ENCODE measurements around the gene KRABD2.

The KRABD2 gene

DNA sequence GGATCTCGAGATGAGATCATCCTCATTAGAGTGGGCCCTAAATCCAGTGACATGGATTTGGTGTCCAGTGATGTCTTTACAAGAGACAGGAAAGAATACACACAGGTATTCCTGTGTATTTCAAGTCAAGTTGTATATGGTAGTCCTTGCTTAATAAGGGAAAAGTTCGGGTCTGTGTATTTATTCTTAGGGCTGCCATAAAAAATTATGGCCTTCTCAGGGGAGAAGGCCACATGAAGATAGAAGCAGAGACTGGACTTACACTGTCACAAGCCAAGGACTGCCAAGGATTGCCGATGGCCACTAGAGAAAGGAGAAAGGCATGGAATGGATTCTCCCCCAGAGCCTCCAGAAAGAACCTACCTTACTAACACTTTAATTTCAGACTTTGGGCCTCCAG is 8.3 kb downstream of the KRABD2 start:
- DNase-seq (ENCODE audit: low read depth in 4 of 6, low spot score in 6 of 6): no peak
- H3K27me3 ChIP-seq (ENCODE audit: control insufficient read depth, insufficient read depth, low read length): no peaks in the 10 kb centered on the region
- 90% methylated on average over 2 of the region's 3 CpGs for WGBS (ENCODE audit: insufficient coverage)
- no peak overlapping the region for H3K27ac ChIP-seq (ENCODE audit: low read depth, low read length)
- peaks cover 33% of the 10 kb centered on the region for H3K36me3 ChIP-seq (ENCODE audit: control insufficient read depth, insufficient read depth, low read length)
- H3K9me3 ChIP-seq (ENCODE audit: control insufficient read depth, insufficient read depth, low read length): no peaks in the 10 kb centered on the region
- H3K4me1 ChIP-seq (ENCODE audit: control insufficient read depth, insufficient read depth, low read length): no peaks in the 10 kb centered on the region
- no peak overlapping the region for H3K4me3 ChIP-seq (ENCODE audit: low read depth, low read length)

DNA sequence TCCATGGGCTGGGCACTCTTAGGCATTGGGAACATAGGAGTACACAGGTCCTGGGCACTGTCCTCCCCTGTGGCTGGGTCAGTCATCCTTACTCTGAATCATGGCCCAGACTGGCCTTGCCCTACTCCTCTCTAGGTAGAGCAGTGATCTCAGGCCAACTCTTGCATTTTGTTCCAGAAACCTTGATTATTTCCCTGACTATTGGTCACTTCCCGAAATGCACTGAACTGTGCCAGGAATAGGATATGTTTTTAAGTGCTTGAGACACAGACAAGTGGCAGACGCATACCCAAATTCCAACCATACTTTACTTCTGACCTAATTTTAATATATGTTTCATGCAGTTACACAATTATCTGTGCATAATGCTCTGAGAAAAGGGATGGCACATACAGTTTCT is 10.3 kb downstream of the KRABD2 start:
- Histone ChIP-seq H3K27me3 (ENCODE audit: control insufficient read depth, insufficient read depth, low read length) (no peaks in the 10 kb centered on the region), H3K9me3 (ENCODE audit: control insufficient read depth, insufficient read depth, low read length) (no peaks in the 10 kb centered on the region), H3K27ac (ENCODE audit: low read depth, low read length) (no peak overlapping the region), H3K4me1 (ENCODE audit: control insufficient read depth, insufficient read depth, low read length) (peaks cover 2% of the 10 kb centered on the region), H3K4me3 (ENCODE audit: low read depth, low read length) (no peak overlapping the region), H3K36me3 (ENCODE audit: control insufficient read depth, insufficient read depth, low read length) (peaks cover 30% of the 10 kb centered on the region)
- DNase-seq (ENCODE audit: low read depth in 4 of 6, low spot score in 6 of 6): no peak
- WGBS (ENCODE audit: insufficient coverage): no CpG with 5 or more reads among the region's 2 CpGs

DNA sequence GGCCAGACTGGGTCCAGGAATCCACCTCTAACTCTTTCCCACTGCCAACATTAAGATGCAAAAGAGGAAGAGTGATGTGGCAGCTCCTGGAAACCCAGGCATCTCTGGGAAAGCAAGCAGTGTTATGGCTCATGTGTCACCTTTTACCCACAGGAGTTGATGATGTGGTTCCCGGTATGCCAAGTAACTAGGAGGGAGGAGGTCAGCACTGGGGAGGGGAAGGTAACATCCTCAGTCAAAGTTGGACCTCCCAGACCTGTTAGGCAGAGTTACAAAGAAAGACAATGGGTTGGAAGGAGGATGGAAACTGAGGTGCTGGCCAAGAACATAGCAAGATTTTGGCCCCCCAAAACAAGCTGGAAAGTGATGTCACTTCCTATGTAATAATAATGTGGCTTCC is 11.4 kb downstream of the KRABD2 start:
- DNase-seq (ENCODE audit: low read depth in 4 of 6, low spot score in 6 of 6): no peak
- H3K36me3 ChIP-seq (ENCODE audit: control insufficient read depth, insufficient read depth, low read length): peaks cover 30% of the 10 kb centered on the region
- no peak overlapping the region for H3K4me3 ChIP-seq (ENCODE audit: low read depth, low read length)
- WGBS (ENCODE audit: insufficient coverage): 88% methylated on average over 1 of the region's 1 CpG
- H3K4me1 ChIP-seq (ENCODE audit: control insufficient read depth, insufficient read depth, low read length): peaks cover 2% of the 10 kb centered on the region
- no peak overlapping the region for H3K27ac ChIP-seq (ENCODE audit: low read depth, low read length)
- no peaks in the 10 kb centered on the region for H3K27me3 ChIP-seq (ENCODE audit: control insufficient read depth, insufficient read depth, low read length)
- no peaks in the 10 kb centered on the region for H3K9me3 ChIP-seq (ENCODE audit: control insufficient read depth, insufficient read depth, low read length)

DNA sequence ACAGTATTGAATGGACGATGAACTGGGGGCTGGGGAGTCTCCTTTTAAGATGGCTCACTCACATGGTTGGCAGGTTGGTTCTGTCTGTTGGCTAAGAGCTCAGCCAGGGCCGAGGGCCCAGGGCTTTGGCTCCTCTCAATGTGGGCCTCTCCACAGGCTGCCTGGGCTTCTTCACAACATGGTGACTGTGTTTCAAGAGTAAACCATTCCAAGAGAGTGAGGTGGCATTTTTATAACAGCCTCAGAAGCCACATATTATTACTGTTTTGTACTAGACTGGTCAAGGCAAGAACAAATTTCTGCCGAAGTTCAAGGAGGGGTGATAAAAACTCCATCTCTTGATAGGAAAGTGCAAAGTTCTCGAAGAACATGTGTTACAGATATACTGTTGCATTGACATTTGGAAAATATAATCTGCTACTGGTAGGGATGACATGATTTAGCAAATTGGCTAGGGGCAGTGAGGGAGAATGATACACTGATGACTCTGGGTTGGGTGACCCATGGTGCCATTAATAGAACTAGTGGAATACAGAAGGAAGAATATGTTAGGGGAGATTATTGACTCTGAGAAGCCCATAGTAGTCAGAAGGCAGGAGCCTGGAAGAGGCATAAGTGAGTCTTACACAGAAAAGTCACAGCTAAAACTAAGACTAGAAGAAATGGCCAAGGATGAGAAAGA is 13.7 kb downstream of the KRABD2 start:
- 87% methylated on average over 3 of the region's 4 CpGs for WGBS (ENCODE audit: insufficient coverage)

DNA sequence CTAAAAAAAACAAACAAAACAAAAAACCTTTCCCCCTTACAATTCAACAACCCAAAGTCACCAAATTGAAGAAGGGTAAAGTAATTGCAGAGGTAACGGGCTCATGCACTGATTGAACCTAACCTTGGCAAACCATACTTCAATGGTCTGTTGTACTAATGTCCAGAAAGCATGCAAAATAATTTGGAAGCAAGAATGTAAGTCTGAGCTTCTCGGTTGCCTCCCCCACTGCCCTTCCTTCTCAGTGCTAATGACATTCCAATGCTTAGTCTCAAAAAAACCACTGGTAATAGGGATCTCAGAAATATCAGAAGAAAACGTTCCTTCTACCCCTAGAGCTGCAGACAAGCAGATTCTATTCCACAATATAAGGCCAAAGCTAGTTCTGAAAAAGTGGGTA is 15.8 kb downstream of the KRABD2 start:
- peaks cover 13% of the 10 kb centered on the region for H3K36me3 ChIP-seq (ENCODE audit: control insufficient read depth, insufficient read depth, low read length)
- H3K27ac ChIP-seq (ENCODE audit: low read depth, low read length): peak overlapping the region; percentile 47
- no peaks in the 10 kb centered on the region for H3K9me3 ChIP-seq (ENCODE audit: control insufficient read depth, insufficient read depth, low read length)
- H3K4me3 ChIP-seq (ENCODE audit: low read depth, low read length): no peak overlapping the region
- no CpG with 5 or more reads among the region's 3 CpGs for WGBS (ENCODE audit: insufficient coverage)
- DNase-seq (ENCODE audit: low read depth in 4 of 6, low spot score in 6 of 6): no peak
- H3K27me3 ChIP-seq (ENCODE audit: control insufficient read depth, insufficient read depth, low read length): no peaks in the 10 kb centered on the region
- peaks cover 2% of the 10 kb centered on the region for H3K4me1 ChIP-seq (ENCODE audit: control insufficient read depth, insufficient read depth, low read length)

More for the DNA sequence above, 13.7 kb downstream of the KRABD2 start:
- H3K27me3 ChIP-seq (ENCODE audit: control insufficient read depth, insufficient read depth, low read length): no peaks in the 10 kb centered on the region
- H3K9me3 ChIP-seq (ENCODE audit: control insufficient read depth, insufficient read depth, low read length): no peaks in the 10 kb centered on the region
- H3K36me3 ChIP-seq (ENCODE audit: control insufficient read depth, insufficient read depth, low read length): peaks cover 19% of the 10 kb centered on the region
- H3K27ac ChIP-seq (ENCODE audit: low read depth, low read length): no peak overlapping the region
- H3K4me3 ChIP-seq (ENCODE audit: low read depth, low read length): no peak overlapping the region
- DNase-seq (ENCODE audit: low read depth in 4 of 6, low spot score in 6 of 6): no peak
- peaks cover 2% of the 10 kb centered on the region for H3K4me1 ChIP-seq (ENCODE audit: control insufficient read depth, insufficient read depth, low read length)

DNA sequence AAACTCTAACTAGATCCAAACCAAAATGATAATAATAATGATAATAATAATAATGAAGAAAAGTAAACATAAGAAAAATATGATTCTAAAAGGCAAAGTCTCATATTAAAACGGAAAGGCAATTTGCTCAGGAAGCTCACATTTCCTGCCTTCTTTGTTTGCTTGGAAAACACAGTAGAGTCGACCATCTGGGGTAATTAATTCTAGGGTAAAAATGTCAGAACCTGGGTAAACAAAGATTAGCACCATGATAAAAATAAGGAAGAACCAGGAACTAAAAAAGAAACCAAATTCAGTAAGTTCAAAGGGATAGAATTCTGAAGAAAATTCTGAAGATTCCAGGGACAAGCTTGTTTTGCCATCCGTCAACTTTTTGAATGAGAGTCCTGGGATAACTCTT is 16.2 kb downstream of the KRABD2 start:
- H3K27me3 ChIP-seq (ENCODE audit: control insufficient read depth, insufficient read depth, low read length): no peaks in the 10 kb centered on the region
- DNase-seq (ENCODE audit: low read depth in 4 of 6, low spot score in 6 of 6): no peak
- H3K4me1 ChIP-seq (ENCODE audit: control insufficient read depth, insufficient read depth, low read length): peaks cover 2% of the 10 kb centered on the region
- H3K36me3 ChIP-seq (ENCODE audit: control insufficient read depth, insufficient read depth, low read length): peaks cover 12% of the 10 kb centered on the region
- H3K9me3 ChIP-seq (ENCODE audit: control insufficient read depth, insufficient read depth, low read length): no peaks in the 10 kb centered on the region
- no CpG with 5 or more reads among the region's 3 CpGs for WGBS (ENCODE audit: insufficient coverage)
- peak overlapping the region; percentile 47 for H3K27ac ChIP-seq (ENCODE audit: low read depth, low read length)
- no peak overlapping the region for H3K4me3 ChIP-seq (ENCODE audit: low read depth, low read length)

DNA sequence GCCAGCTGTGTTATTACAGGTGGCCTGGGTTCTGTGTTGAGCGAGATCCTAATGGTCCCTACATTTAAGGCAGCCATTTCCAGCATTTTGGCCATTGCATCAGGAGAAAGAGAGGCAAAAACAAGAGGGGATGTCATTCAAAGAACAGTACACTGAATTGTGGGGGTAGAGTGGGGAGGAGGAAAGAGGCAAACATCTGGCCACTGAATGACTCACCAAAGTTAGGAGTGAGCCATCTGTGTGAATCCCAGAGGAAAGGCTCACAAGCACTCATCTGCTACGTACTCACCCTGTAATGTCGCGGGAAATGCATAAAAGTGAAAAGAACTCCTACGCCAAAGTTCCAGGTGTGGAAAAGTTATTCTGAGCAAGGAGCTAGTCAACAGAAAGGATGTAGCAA is 16.7 kb downstream of the KRABD2 start:
- Histone ChIP-seq H3K27me3 (ENCODE audit: control insufficient read depth, insufficient read depth, low read length) (no peaks in the 10 kb centered on the region), H3K27ac (ENCODE audit: low read depth, low read length) (peak overlapping the region; percentile 69), H3K9me3 (ENCODE audit: control insufficient read depth, insufficient read depth, low read length) (no peaks in the 10 kb centered on the region), H3K4me1 (ENCODE audit: control insufficient read depth, insufficient read depth, low read length) (peaks cover 2% of the 10 kb centered on the region), H3K36me3 (ENCODE audit: control insufficient read depth, insufficient read depth, low read length) (peaks cover 8% of the 10 kb centered on the region), H3K4me3 (ENCODE audit: low read depth, low read length) (no peak overlapping the region)
- WGBS (ENCODE audit: insufficient coverage): 54% methylated on average over 2 of the region's 5 CpGs
- peak in 2 of 6 donors; percentile 27 to 36 for DNase-seq (ENCODE audit: low read depth in 4 of 6, low spot score in 6 of 6)

DNA sequence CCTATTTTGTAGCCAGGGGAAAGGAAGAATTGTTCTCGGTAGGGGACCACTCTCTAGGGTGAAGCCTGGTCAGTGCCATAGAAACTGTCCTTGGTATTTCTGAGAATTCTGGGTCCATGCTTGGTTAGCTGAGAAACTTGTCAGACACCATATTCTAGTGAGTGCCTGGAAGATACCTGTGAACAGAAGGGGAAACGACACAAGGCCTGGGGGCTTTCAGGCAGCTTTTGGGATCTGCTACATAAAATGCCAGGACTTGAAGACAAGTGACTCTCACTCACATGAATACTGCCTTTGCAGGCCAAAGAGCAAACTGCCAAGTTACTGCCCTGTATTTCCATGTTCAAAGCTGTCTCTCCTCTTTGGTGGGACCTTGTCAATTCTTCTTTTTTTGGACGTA is 18.6 kb downstream of the KRABD2 start:
- Histone ChIP-seq H3K4me3 (ENCODE audit: low read depth, low read length) (no peak overlapping the region), H3K9me3 (ENCODE audit: control insufficient read depth, insufficient read depth, low read length) (no peaks in the 10 kb centered on the region), H3K27me3 (ENCODE audit: control insufficient read depth, insufficient read depth, low read length) (no peaks in the 10 kb centered on the region), H3K36me3 (ENCODE audit: control insufficient read depth, insufficient read depth, low read length) (peaks cover 4% of the 10 kb centered on the region), H3K27ac (ENCODE audit: low read depth, low read length) (no peak overlapping the region), H3K4me1 (ENCODE audit: control insufficient read depth, insufficient read depth, low read length) (peaks cover 2% of the 10 kb centered on the region)
- 90% methylated on average over 1 of the region's 3 CpGs for WGBS (ENCODE audit: insufficient coverage)
- DNase-seq (ENCODE audit: low read depth in 4 of 6, low spot score in 6 of 6): no peak

DNA sequence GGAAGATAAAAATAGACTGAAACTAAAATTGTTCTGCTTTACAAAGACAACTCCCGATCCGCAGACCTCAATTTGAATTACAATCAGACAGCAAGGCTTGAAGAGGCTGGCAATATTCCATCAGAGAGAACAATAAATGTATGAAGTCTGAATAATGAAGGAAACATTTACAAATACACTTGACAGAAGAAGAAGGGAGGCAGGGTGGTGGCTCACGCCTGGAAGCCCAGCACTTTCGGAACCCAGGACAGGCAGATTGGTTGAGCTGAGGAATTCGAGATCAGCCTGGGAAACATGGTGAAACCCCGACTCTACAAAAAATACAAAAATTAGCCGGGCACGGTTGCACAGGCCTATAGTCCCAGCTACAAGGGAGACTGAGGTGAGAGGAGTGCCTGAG is 22.3 kb downstream of the KRABD2 start:
- WGBS (ENCODE audit: insufficient coverage): 70% methylated on average over 3 of the region's 8 CpGs
- Histone ChIP-seq H3K27ac (ENCODE audit: low read depth, low read length) (no peak overlapping the region), H3K4me3 (ENCODE audit: low read depth, low read length) (no peak overlapping the region), H3K9me3 (ENCODE audit: control insufficient read depth, insufficient read depth, low read length) (no peaks in the 10 kb centered on the region), H3K36me3 (ENCODE audit: control insufficient read depth, insufficient read depth, low read length) (no peaks in the 10 kb centered on the region), H3K27me3 (ENCODE audit: control insufficient read depth, insufficient read depth, low read length) (no peaks in the 10 kb centered on the region), H3K4me1 (ENCODE audit: control insufficient read depth, insufficient read depth, low read length) (no peaks in the 10 kb centered on the region)
- peak in 1 of 6 donors; percentile 37 for DNase-seq (ENCODE audit: low read depth in 4 of 6, low spot score in 6 of 6)

DNA sequence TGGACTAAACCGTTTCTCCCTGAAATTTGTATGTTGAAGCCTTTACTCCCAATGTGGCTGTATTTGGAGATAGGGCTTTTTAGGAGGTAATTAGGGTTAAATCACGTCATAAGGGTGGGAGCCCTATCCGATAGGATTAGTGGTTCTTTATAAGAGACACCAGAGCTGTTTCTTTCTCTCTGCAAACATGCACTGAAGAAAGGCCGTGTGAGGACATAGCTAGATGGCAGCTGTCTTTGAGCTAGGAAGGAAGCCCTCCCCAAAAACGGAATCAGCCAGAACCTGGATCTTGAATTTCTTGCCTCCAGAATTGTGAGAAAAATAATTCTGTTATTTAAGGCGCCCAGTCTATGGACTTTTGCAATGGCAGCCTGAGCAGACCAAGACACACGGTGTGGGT is 22.8 kb downstream of the KRABD2 start:
- H3K27ac ChIP-seq (ENCODE audit: low read depth, low read length): no peak overlapping the region
- no peaks in the 10 kb centered on the region for H3K36me3 ChIP-seq (ENCODE audit: control insufficient read depth, insufficient read depth, low read length)
- no peaks in the 10 kb centered on the region for H3K4me1 ChIP-seq (ENCODE audit: control insufficient read depth, insufficient read depth, low read length)
- H3K9me3 ChIP-seq (ENCODE audit: control insufficient read depth, insufficient read depth, low read length): no peaks in the 10 kb centered on the region
- no peak for DNase-seq (ENCODE audit: low read depth in 4 of 6, low spot score in 6 of 6)
- no peaks in the 10 kb centered on the region for H3K27me3 ChIP-seq (ENCODE audit: control insufficient read depth, insufficient read depth, low read length)
- H3K4me3 ChIP-seq (ENCODE audit: low read depth, low read length): no peak overlapping the region
- 90% methylated on average over 5 of the region's 7 CpGs for WGBS (ENCODE audit: insufficient coverage)

Measured in spinal cord (tissue), 9 donors.